Measurements from ENCODE around the gene CIDEC. TPM values are rescaled to one million over a fixed set of nuclear protein-coding genes. Genes with fewer than 3 reads are reported as not detected.

Gene CIDEC
- total and polyA plus RNA-seq, 2 of the 13 experiments (the other 11 are each of a cell fraction or from before 2014, with no cell fraction given): 2.5 to 10.4 TPM

DNA sequence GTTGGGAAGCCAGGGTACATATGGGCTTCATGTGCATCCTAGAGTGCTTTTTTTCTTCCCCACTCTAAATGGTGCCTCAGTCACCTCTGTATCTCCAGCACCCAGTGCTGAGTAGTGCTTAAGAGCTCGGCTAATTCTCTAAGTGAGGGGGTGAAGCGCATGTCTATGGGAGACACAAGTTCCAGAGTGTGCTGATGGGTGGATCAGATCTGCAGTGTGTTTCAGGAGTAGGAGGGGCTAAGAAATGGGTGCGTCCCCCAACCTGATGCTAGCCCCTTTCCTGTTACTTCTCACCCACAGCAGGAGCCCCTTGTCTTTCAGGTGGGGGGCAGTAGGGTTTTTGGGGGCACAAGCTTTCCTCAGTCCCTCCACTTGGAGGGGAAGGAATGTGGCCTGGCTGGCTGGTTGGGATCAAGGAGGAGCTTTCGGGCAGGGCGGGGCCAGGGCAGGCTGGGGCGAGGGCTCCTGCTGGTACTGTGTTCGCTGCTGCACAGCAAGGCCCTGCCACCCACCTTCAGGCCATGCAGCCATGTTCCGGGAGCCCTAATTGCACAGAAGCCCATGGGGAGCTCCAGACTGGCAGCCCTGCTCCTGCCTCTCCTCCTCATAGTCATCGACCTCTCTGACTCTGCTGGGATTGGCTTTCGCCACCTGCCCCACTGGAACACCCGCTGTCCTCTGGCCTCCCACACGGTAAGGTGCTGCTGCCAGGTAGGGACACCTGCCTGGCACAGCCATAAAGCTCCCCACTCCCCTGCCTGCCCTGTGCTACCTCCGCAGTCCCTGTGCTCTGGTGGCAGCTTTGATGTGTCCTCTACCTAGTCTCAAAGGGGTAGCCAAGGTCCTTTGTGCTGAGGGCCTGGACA lies 22.6 kb upstream of the CIDEC start, which contains the start of gene IL17RE (continued):
- TF ChIP-seq ADNP (CRISPR knock-in tag; IDR thresholded peaks at IDR 0.05): no peak
- no peak for TF ChIP-seq KDM1A (CRISPR knock-in tag; IDR thresholded peaks at IDR 0.05)
- TF ChIP-seq ZNF709 (CRISPR knock-in tag; IDR thresholded peaks at IDR 0.05): no peak
- no peak for TF ChIP-seq NFE2L2 (IDR thresholded peaks at IDR 0.05; ENCODE audit: low read length)
- no peak for TF ChIP-seq ZBTB21 (CRISPR knock-in tag; IDR thresholded peaks at IDR 0.05)
- peak; percentile 15; the same call in 1 of the 2 replicates for TF ChIP-seq IKZF5 (CRISPR knock-in tag; IDR thresholded peaks at IDR 0.05)
- no peak for TF ChIP-seq HHEX (CRISPR knock-in tag; IDR thresholded peaks at IDR 0.05)
- no peak for TF ChIP-seq HMG20A (CRISPR knock-in tag; IDR thresholded peaks at IDR 0.05; ENCODE audit: borderline replicate concordance)
- no peak; the same call in 1 of the 2 replicates for TF ChIP-seq DR1 (CRISPR knock-in tag; IDR thresholded peaks at IDR 0.05)
- no peak for TF ChIP-seq XBP1 (CRISPR knock-in tag; IDR thresholded peaks at IDR 0.05)
- TF ChIP-seq MTERF4 (CRISPR knock-in tag; IDR thresholded peaks at IDR 0.05): no peak
- TF ChIP-seq ZNF121 (CRISPR knock-in tag; IDR thresholded peaks at IDR 0.05): no peak
- no peak for TF ChIP-seq ZNF44 (CRISPR knock-in tag; IDR thresholded peaks at IDR 0.05)
- TF ChIP-seq ZNF557 (CRISPR knock-in tag; IDR thresholded peaks at IDR 0.05): no peak
- TF ChIP-seq ZNF274 (CRISPR knock-in tag; IDR thresholded peaks at IDR 0.05): peak; percentile 61
- TF ChIP-seq, protein P1, sequence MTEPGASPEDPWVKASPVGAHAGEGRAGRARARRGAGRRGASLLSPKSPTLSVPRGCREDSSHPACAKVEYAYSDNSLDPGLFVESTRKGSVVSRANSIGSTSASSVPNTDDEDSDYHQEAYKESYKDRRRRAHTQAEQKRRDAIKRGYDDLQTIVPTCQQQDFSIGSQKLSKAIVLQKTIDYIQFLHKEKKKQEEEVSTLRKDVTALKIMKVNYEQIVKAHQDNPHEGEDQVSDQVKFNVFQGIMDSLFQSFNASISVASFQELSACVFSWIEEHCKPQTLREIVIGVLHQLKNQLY (CRISPR knock-in tag; IDR thresholded peaks at IDR 0.05): no peak
- TF ChIP-seq, protein P2, sequence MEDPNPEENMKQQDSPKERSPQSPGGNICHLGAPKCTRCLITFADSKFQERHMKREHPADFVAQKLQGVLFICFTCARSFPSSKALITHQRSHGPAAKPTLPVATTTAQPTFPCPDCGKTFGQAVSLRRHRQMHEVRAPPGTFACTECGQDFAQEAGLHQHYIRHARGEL (CRISPR knock-in tag; IDR thresholded peaks at IDR 0.05): peak; percentile 54; the same call in 1 of the 2 replicates
- TF ChIP-seq ZFP91 (CRISPR knock-in tag; IDR thresholded peaks at IDR 0.05; ENCODE audit: borderline replicate concordance): peak; percentile 60; the same call in 1 of the 2 replicates
- TF ChIP-seq SSRP1 (CRISPR knock-in tag; IDR thresholded peaks at IDR 0.05): no peak
- no peak for TF ChIP-seq CCAR2 (optimal IDR thresholded peaks at IDR 0.05; ENCODE audit: low read depth, low read length)
- TF ChIP-seq ZNF17 (CRISPR knock-in tag; IDR thresholded peaks at IDR 0.05): no peak
- no peak for TF ChIP-seq HOXA5 (CRISPR knock-in tag; IDR thresholded peaks at IDR 0.05)

Data from HepG2 (cell line).